K562 (cell line): ENCODE measurements around the gene SGMS1. TPM values are rescaled to one million over a fixed set of nuclear protein-coding genes. Genes with fewer than 3 reads are reported as not detected.

Source experiments
- ATAC-seq: fragments of 200-7000 bp; cut with Tn5 transposase; 3 replicates; pipeline ENCODE4 v1.9.1; 2020; ENCODE audit warnings: moderate library complexity
- BruUV-seq: library from RNA; stranded (reverse); fragments of 400-500 nt; replicated peaks from 2 replicates; lab custom pipeline; 2021; lab: Mats Ljungman, UMichigan
- CTCF ChIA-PET: fragments of 300-600 bp; formaldehyde crosslinking; extraction: SDS; loops from one replicate; lab custom pipeline; 2021; ENCODE audit warnings: low intra/inter-chr PET ratio; lab: Yijun Ruan, JAX
- POLR2A ChIA-PET: fragments of 300-600, 350-650 bp; sonication (Branson Sonifier 250); formaldehyde crosslinking; extraction: SDS; loops from one replicate; lab custom pipeline; 2021; ENCODE audit warnings: antibody characterized with exemption, inconsistent platforms; lab: Yijun Ruan, JAX
- DNase-seq, 4 experiments: peaks; one replicate each; pipeline versions ENCODE4 v3.0.0 to v3.0.0-alpha.2; 2011 to 2018; ENCODE audit warnings: low spot score in 3 of 4, mixed read lengths in 3 of 4; ENCODE audit errors: extremely low read depth in 1 of 4
- FAIRE-seq: peaks from 2 replicates; lab custom pipeline; 2011; peaks lifted over from hg19 to GRCh38; lab: Jason Lieb, UNC
- H2AFZ ChIP-seq: 2 replicates; pipeline ENCODE4 v1.6.0; 2011; ENCODE audit warnings: low read depth, low read length, control low read depth, inconsistent platforms
- H3K27ac ChIP-seq: fragments of 200-600 bp; 3 replicates; pipeline ENCODE4 v1.8.0; 2011; ENCODE audit warnings: low read depth, mild to moderate bottlenecking, control low read depth, inconsistent platforms, low read length, moderate library complexity, mixed read lengths; ENCODE audit errors: extremely low read depth
- H3K27me3 ChIP-seq, 2 experiments: fragments of 300-600 bp in 1 of 2; 2 replicates in 1 of 2; 3 replicates in 1 of 2; pipeline versions ENCODE4 v1.6.0 to v1.8.0; 2011; ENCODE audit warnings: inconsistent platforms in 2 of 2, low read length in 2 of 2, mild to moderate bottlenecking in 1 of 2, mixed read lengths in 1 of 2, moderate library complexity in 1 of 2; ENCODE audit not compliant: control insufficient read depth in 2 of 2, insufficient read depth in 2 of 2
- H3K36me3 ChIP-seq: fragments of 300-600 bp; 3 replicates; pipeline ENCODE4 v1.8.0; 2011; ENCODE audit warnings: mild to moderate bottlenecking, low read length, inconsistent platforms; ENCODE audit not compliant: control insufficient read depth, insufficient read depth
- H3K4me1 ChIP-seq, 2 experiments: fragments of 200-600 bp in 1 of 2; replicated peaks in 1 of 2; 2 replicates in 1 of 2; 3 replicates in 1 of 2; pipeline versions ENCODE4 v1.5.1 to v1.8.0; 2011; ENCODE audit warnings: inconsistent platforms in 2 of 2, low read length in 2 of 2, mild to moderate bottlenecking in 1 of 2, mixed read lengths in 1 of 2, moderate library complexity in 1 of 2; ENCODE audit not compliant: control insufficient read depth in 2 of 2, insufficient read depth in 2 of 2
- H3K4me2 ChIP-seq: 2 replicates; pipeline ENCODE4 v1.6.1; 2011; ENCODE audit warnings: low read length, control low read depth, inconsistent platforms, mixed read lengths; ENCODE audit not compliant: insufficient read depth
- H3K4me3 ChIP-seq: fragments of 200-600 bp; sonication (generic), shearing (Covaris generic); 2 replicates; pipeline ENCODE4 v1.5.1; 2016; ENCODE audit warnings: control low read depth, inconsistent platforms
- H3K79me2 ChIP-seq: fragments of 200-600 bp; 3 replicates; pipeline ENCODE4 v1.8.0; 2011; ENCODE audit warnings: low read length, inconsistent platforms; ENCODE audit not compliant: control insufficient read depth, insufficient read depth
- H3K9ac ChIP-seq, 2 experiments: 2 replicates each; pipeline versions ENCODE4 v1.6.0 to v1.6.1; 2011; ENCODE audit warnings: low read depth in 2 of 2, low read length in 2 of 2, control low read depth in 1 of 2, inconsistent platforms in 1 of 2, mild to moderate bottlenecking in 1 of 2, mixed read lengths in 1 of 2; ENCODE audit not compliant: insufficient read depth in 1 of 2
- H3K9me1 ChIP-seq: one replicate; pipeline ENCODE4 v1.6.0; 2011; ENCODE audit warnings: inconsistent platforms, mild to moderate bottlenecking, low read length, moderate library complexity; ENCODE audit not compliant: control insufficient read depth, insufficient read depth
- H3K9me3 ChIP-seq: replicated peaks from 2 replicates; pipeline ENCODE4 v1.5.1; 2011; ENCODE audit warnings: low read depth, low read length, inconsistent platforms; ENCODE audit not compliant: control insufficient read depth, insufficient read depth
- H4K20me1 ChIP-seq: replicated peaks from 2 replicates; pipeline ENCODE4 v1.6.1; 2011; ENCODE audit warnings: low read length, inconsistent platforms, mixed read lengths; ENCODE audit not compliant: control insufficient read depth, insufficient read depth
- ARNT ChIP-seq, 2 experiments: fragments of 450-650 bp; IDR thresholded peaks; 2 replicates each; pipeline ENCODE4 v1.6.1; 2016; ENCODE audit warnings: mild to moderate bottlenecking in 1 of 2
- ASH1L ChIP-seq: fragments of 450-650 bp; IDR thresholded peaks from 2 replicates; pipeline ENCODE4 v1.6.1; 2018; ENCODE audit warnings: borderline replicate concordance, mild to moderate bottlenecking, low read depth; ENCODE audit not compliant: partially characterized antibody
- CHD1 ChIP-seq: fragments of 200-600 bp; sonication (generic); IDR thresholded peaks from one replicate; pipeline ENCODE4 v1.6.1; 2012; ENCODE audit warnings: mild to moderate bottlenecking, moderate library complexity, low read length, inconsistent platforms
- HBP1 ChIP-seq: fragments of 450-650 bp; formaldehyde crosslinking; IDR thresholded peaks from 2 replicates; pipeline ENCODE4 v1.4.0; 2022; ENCODE audit warnings: missing genetic modification characterization
- KLF10 ChIP-seq: fragments of 250-450 bp; sonication (Bioruptor Pico); IDR thresholded peaks from 2 replicates; pipeline ENCODE4 v1.6.1; 2021; ENCODE audit warnings: matching md5 sums
- NCOA6 ChIP-seq: fragments of 450-650 bp; IDR thresholded peaks from 2 replicates; pipeline ENCODE4 v1.6.1; 2017; ENCODE audit warnings: mild to moderate bottlenecking
- RCOR1 ChIP-seq, 2 experiments: IDR thresholded peaks; 2 replicates each; pipeline ENCODE4 v1.6.1; 2012; ENCODE audit warnings: low read depth in 2 of 2, low read length in 2 of 2, borderline replicate concordance in 1 of 2, improper control_type of control experiment in 1 of 2
- TEAD4 ChIP-seq, 2 experiments: sonication (generic) in 1 of 2; formaldehyde crosslinking in 1 of 2; IDR thresholded peaks; 2 replicates each; pipeline versions ENCODE4 v1.6.1 to v1.8.0; 2012 to 2022; ENCODE audit warnings: borderline replicate concordance in 1 of 2, inconsistent platforms in 1 of 2, low read length in 1 of 2, mild to moderate bottlenecking in 1 of 2, missing genetic modification reagents in 1 of 2
- ZNF717 ChIP-seq: fragments of 250-450 bp; sonication (Bioruptor Pico); IDR thresholded peaks from 2 replicates; pipeline ENCODE4 v1.5.0; 2021
- WGBS: fragments of 100-300 bp; shearing (Covaris generic); methylation state at CpG from one replicate; pipeline ENCODE4 v1.1.6; 2016; ENCODE audit warnings: low coverage, mixed read lengths; ENCODE audit not compliant: insufficient coverage; ENCODE audit errors: missing lambda C conversion rate; 5-methylcytosine and 5-hydroxymethylcytosine counted together
- in situ Hi-C: fragments of 300-500 bp; cut with MboI; formaldehyde crosslinking; loops from 4 replicates; pipeline ENCODE4 v1.15.0; 2018; ENCODE audit warnings: inconsistent platforms, mixed read lengths
- intact Hi-C: fragments of 100-400 bp; cut with micrococcal nuclease; formaldehyde crosslinking; loops from 2 replicates; pipeline ENCODE4 v1.14.2; 2022
- polyA plus RNA-seq, 8 experiments: library from polyadenylated mRNA; depleted of rRNA in 4 of 8; stranded (reverse) in 5 of 8; unstranded in 3 of 8; fragments of >200 nt; fragmentation: Nextera tagmentation in 2 of 8; fragmentation: Illumina TruSeq in 1 of 8; extraction: Ambion mirVana in 2 of 8; extraction: Trizol in 1 of 8; gene quantifications; 2 replicates each; pipeline versions ENCODE4 v1.2.1 to v1.2.3, GENCODE V29; 2011 to 2014; ENCODE audit warnings: inconsistent platforms in 1 of 8, missing spikeins in 1 of 8
- total RNA-seq, 7 experiments: library from RNA; depleted of rRNA in 6 of 7; stranded (reverse); fragments of >200 nt in 6 of 7; fragmentation: Illumina TruSeq in 2 of 7; extraction: Trizol in 2 of 7; gene quantifications; 2 replicates each; pipeline versions ENCODE4 v1.2.1 to v1.2.3, GENCODE V29; 2011 to 2021; ENCODE audit warnings: low replicate concordance in 1 of 7
- TF ChIP-seq, protein P1 (sequence below): fragments of 450-650 bp; IDR thresholded peaks from one replicate; pipeline ENCODE4 v1.6.1; 2018; ENCODE audit warnings: mild to moderate bottlenecking, moderate library complexity; ENCODE audit not compliant: partially characterized antibody

The SGMS1 gene
- total and polyA plus RNA-seq, 9 of the 15 experiments (the other 6 are each of a cell fraction or from before 2014, with no cell fraction given): 22.6 to 232 (median 82.2) TPM

DNA sequence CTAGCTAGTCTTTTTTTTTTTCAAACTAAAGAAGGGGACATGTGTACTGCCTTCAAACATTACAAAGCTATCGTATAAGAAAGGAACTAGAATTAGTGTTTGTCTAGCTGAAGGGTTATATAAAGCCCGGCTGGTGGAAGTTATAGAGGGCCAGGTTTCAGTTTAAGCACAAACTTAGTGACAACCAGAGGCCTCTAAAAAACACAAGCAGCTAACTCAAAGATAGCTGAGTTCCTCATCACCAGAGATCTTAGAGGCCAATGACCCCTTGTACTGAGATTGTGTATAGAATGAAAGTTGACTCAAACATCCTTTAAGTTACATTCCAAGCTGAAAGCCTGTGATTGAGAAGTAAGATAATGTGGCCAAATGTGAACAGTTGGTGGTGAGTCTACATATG is 28.1 kb upstream of the SGMS1 start:
- in situ Hi-C loops: no loop called here
- H3K4me2 ChIP-seq: no peak overlapping the region
- intact Hi-C loops: loop anchor here (2.0 to 5.0 kb wide), 2 partner anchors 27 to 360 kb away; no protein-coding TSS in a partner anchor
- H3K4me3 ChIP-seq: no peak overlapping the region
- ChIA-PET POLR2A (no interaction called here), CTCF (interaction anchor here (0.7 kb wide), 1 partner anchor 361 kb away, joined by 4 read pairs; no protein-coding TSS in a partner anchor)
- TF ChIP-seq ARNT (IDR thresholded peaks at IDR 0.05) (no peak), KLF10 (CRISPR knock-in tag) (no peak), HBP1 (CRISPR knock-in tag) (no peak), TEAD4 (IDR thresholded peaks at IDR 0.05; ENCODE audit: low read length) (peak; percentile 32; the same call in 1 of the 2 replicates), TEAD4 (CRISPR knock-in tag; IDR thresholded peaks at IDR 0.05; ENCODE audit: borderline replicate concordance) (no peak), ASH1L (no peak), NCOA6 (no peak), CHD1 (no peak), ZNF717 (no peak), RCOR1 (IDR thresholded peaks at IDR 0.05; ENCODE audit: borderline replicate concordance in 1 of 2, low read depth in 2 of 2, low read length in 2 of 2) (peak in 1 of 2 experiments; percentile 33; a peak in 1 of 4 replicates)
- TF ChIP-seq, protein P1, sequence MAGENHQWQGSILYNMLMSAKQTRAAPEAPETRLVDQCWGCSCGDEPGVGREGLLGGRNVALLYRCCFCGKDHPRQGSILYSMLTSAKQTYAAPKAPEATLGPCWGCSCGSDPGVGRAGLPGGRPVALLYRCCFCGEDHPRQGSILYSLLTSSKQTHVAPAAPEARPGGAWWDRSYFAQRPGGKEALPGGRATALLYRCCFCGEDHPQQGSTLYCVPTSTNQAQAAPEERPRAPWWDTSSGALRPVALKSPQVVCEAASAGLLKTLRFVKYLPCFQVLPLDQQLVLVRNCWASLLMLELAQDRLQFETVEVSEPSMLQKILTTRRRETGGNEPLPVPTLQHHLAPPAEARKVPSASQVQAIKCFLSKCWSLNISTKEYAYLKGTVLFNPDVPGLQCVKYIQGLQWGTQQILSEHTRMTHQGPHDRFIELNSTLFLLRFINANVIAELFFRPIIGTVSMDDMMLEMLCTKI: no peak
- H3K27me3 ChIP-seq: no peaks in the 10 kb centered on the region
- FAIRE-seq (no peak), ATAC-seq (no peak), DNase-seq (no peak)
- no peaks in the 10 kb centered on the region for H4K20me1 ChIP-seq
- no peak overlapping the region for H2AFZ ChIP-seq
- no peaks in the 10 kb centered on the region for H3K9me1 ChIP-seq
- BruUV-seq: no TSS peak
- H3K9ac ChIP-seq: no peak overlapping the region
- no peak overlapping the region for H3K27ac ChIP-seq
- 54% methylated on average over 2 of the region's 2 CpGs for WGBS
- H3K9me3 ChIP-seq: no peaks in the 10 kb centered on the region
- H3K4me1 ChIP-seq: peaks cover 10 to 19% of the 10 kb centered on the region in 2 experiments; a peak in 4 of 5 replicates
- H3K79me2 ChIP-seq: peaks cover 10% of the 10 kb centered on the region; the same call in 1 of the 3 replicates
- no peaks in the 10 kb centered on the region for H3K36me3 ChIP-seq
